NOMO-1 treated with DMSO at 0.1 percent for 48 hours (cell line): ENCODE measurements around the gene SETBP1.

ENCODE experiments used
- DNase-seq: peaks from one replicate; lab custom pipeline; 2025; ENCODE audit not compliant: unreplicated experiment; lab: John Stamatoyannopoulos, UW

The SETBP1 gene

DNA sequence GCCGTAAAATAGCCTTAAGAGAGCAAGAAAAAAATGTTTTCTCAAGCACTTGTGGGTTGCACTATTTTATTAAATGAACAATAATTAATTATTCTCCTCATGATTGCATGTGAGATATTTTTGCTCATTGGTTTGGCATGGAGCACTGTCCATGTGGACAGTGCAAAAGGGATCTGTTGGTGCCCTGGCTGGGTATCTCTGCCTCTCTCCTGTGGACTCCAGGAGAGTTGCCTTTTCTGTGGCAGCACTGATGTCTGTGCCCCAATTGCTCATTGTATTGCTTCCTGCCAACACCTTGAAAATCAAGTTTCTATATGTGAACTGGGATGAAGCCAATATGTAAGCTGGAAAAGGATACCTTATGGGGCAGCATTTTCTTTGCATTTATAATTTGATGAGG, 131.7 kb downstream of the SETBP1 start:
- DNase-seq, result no peak

DNA sequence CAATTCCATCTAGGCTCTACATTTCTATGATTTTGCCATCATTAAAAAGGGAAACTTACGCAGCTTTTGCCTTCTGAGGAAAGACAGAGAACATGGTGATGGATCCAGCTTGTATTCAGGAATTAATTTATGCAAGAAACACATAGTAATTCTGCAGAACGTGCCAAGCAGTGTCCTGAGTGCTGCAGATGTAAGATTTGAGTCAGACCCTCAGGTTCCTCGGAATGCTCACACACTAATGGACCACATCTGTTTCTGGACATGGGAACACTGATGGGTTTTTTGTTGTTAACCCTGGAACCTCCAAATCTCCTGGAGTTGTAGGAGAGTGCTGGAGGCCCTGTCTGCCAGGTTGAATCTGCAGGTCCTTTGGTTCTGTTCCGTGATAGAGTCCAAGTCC, 132.9 kb downstream of the SETBP1 start:
- DNase-seq, result no peak

DNA sequence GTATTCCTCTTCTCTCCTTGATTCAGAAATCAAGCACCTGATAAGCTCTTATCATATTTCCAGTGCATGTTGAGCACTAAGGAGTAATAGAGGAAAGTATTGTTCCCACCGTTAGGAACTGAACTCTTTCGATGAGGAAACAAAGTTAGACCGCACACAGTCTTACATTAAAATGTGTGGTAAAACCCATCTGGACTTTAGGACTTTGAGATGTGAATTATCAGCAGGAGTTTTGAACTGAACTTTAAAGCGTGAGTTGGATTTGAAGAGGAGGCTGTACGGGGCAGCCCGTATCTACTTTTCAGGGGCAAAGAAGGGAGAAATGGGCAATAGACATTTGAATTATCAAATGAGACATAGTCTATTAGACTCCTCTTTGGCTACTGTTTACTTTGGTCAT, 134.4 kb downstream of the SETBP1 start:
- no peak for DNase-seq

DNA sequence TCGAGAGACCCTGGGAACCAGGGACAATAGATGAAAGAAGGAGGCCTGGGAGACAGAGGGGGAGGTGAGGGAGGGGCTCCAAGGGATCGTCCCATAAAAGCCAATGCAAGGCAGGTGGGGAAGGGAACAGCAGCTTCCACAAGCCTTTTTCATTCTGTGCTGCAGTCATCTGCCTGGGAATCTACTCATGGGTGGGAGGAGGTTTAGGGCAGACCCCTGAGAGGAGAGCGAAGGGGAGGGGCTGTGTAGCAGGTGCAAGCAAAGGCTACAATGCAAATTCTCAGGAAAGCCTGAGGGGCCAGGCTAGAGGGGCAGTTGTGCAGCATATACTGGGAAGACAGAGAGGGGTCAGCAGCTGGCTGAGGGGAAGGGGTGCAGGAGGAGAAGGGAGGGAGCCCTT, 135.4 kb downstream of the SETBP1 start:
- DNase-seq, result no peak

DNA sequence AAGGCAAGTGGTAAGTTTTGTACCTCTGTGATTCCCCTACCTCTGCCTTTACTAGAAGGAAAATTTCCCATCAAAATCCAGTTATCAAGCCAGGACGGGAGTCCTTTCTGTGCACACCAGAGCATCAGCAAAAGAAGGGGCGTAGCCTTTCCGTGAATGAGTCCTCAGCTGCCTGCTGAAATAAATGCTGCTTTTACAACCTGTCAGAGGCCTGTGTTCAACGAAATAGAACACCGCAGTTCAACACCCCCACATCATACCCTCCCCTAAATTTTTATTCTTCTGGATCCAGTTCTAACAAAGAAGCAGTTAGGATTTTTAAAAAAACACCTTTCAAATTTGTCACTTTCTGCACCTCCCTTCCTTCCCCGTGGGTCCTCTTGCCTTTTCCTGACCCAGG, 135.8 kb downstream of the SETBP1 start:
- no peak for DNase-seq

DNA sequence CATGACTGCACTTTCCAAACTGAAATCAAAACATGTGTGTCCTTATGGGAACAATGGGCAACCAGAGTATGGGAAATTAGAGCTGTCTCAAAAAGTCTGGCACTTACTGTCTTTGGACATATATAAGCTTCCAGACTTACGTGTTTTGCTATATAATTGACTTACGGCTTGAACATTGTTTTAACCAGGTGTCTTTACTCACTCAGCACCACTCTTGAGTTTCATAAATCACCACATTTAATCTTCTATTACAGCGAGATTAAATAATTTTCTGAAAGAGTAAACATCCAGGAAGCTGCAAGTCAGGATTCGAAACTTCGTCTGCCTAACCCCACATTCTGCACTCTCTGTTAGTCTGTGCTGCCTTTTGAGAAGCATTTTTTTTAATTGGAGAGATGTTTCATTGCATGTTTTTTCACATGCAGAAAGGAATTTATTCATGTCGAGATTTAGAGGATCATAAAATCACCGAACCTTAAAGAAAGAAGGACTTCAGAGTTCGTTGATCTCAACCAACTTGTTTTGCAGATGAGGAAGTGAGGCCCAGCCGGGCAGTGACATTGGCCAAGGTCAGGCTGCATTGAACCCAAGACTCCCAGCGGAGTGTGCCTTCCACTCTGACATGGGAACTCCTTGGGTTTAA, 137.3 kb downstream of the SETBP1 start:
- DNase-seq, result no peak

DNA sequence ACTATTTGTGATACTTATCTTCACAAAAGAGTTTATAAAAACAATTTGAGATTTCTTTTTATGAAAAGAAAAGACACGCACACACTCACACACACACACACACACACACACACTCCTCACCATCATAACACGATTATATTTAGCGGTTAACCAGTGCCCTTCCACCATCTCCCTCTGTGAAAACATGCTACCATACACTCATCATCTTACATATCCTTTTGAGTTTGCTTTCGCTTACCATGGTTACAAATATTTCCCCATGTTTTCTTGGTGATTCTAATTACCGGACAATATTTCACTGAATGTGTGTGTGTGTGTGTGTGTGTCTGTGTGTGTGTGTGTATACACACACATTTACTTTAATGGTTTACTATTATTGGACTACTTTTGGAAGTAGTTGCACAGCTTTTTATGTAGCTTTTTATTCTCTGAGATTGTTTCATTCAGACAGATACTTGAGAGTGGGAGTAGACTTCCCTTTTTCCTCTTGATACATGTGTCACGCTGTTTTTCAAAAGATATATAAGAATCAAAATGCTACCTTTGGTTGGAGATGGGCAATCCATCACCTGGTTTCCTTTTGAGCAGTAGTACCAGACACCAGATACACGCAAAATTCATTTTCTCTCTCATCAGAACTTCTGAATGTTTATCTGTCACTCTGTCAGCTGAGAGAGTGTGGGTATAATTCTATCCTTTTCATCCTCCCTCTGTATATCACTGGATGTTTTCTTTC, 138.1 kb downstream of the SETBP1 start:
- DNase-seq, result no peak

DNA sequence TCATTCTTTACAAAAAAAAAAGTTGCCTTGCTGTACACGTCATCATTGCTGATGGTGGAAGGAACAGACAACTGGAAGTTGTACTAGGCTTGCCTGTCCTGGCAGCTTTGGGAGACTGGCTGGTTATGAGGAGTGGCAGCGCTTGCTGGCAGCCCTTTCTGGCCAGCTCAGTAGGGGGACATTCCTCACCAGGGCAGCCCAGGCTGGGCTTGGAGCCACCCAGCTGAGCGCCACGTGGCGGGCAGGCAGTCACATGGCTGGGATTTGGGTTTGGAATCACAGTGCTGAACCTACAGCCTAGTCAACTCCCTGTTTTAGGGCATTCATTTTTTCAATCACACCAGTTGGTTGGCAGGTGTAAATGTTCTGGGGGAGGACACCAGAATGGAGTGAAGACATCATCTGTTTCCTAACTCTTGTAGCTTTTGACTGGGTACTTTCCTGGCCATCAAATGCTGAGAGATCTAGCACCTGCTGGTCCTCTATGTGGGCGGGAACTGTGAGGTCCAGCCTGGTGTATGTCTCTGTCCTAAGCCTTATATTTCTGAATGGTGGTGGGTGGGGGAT, 139.3 kb downstream of the SETBP1 start:
- DNase-seq, result no peak

DNA sequence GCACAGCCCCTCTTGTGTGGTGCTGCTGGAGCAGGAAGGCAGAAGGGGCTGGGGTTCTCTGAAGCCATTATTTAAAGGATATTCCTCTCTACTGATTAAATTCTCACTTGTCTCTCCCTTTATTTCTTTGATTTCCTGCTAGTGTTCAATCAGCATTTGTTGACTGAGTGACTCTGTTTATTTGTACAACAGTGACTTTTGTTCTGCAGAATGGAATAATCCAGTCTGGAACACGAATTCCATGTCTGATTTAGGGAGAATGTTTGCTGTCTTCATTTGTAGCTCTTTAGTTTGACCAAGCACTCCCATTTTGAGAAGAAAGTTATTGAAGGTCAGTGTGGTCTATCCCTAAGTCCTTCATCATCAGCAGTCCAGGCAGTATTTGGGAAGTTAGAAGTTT, 141.2 kb downstream of the SETBP1 start:
- no peak for DNase-seq

DNA sequence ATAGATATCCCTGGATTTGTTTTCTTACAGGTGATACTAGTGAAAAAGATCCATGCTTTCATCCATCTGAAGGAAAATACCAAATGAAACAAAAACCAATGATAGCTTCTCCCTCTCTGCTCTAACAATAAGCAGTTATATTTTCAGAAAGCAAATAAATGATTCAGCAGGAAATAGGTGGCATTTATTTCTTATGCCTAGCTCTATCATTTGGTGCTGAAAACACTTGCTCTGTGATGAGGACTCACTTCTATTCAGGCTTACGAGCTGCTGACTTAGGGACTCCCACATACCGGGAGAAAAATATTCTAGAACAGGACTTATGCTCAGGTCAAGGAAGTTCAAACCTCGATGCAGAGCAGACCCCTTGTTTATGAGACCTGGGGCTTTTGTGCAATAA, 142.6 kb downstream of the SETBP1 start:
- DNase-seq, result no peak

DNA sequence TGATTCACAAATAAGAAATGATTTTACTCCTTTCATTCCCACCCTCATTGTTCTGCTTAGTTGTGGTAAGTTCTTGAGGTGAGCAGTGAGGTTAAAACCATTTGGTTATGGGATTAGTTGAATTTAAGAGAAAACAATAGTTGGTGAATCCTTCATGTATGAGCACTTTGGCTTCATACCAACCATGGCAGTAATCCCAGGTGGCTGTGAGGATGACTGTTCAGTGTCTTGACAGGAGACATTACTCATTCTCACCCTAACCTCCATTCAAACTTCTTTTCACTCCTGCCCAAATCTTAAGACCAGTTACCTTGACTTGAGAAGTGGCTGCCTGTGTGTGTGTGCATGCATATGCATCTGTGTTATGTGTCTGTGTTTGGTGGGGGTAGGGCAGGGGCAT, 143.1 kb downstream of the SETBP1 start:
- no peak for DNase-seq

DNA sequence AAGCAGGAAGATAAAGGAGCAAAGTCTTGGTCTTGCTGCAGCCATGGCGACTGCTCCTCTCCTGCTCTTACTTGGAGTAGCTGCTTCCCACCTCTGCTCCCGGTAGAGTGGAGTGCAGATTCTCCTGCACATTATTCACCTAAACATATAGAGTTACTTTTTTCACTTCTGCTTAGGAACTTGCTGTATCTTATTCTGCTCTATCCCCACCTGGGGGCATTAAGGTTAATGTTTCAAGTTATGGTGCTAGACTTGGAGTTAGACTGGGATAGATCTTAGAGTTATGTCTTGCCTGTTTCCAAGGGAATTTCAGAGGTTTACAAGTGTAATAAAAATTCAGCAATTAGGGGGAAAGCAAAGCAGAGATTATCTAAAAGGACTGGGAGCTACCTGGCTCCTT, 144.2 kb downstream of the SETBP1 start:
- DNase-seq, result no peak

DNA sequence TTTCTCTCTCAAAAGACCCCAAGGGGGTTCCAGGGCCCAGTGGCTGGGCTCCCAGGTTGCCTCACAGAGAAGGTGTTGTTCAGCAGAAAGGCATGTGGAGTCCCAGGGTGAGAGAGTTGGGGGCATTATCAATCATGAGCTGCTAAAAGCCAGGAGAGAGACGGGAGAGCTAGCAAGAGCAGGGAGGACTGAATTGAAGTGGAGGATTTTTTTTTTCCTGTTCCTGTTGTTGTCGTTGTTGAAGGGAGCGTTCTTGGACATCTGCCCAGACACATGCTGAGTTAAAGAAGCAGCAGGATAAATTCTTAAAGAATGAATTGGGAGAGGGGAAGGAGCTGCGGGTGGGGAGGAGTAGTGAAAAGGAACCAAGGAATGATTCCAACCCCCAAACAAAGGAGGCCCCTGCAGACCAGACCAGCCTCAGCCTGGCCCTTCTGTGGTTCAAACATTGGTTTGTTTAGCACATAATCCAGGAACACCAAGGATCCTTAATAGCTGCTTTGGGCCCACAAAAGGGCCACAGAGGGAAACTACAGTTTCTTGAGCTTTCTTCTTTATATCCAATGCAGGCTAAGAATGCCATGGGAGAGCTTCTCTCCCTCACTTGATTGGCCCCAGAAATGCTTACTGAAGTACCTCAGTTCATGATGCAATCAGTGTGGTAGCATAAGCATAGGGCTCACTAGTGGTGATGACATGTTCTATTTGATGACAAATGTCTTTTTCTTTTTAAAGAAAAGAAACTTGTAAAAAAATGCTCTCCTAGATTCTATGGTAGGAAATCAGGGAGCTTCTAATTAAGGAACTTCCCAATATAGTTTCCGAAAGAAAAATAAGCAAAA, 146.0 kb downstream of the SETBP1 start:
- DNase-seq, result no peak

DNA sequence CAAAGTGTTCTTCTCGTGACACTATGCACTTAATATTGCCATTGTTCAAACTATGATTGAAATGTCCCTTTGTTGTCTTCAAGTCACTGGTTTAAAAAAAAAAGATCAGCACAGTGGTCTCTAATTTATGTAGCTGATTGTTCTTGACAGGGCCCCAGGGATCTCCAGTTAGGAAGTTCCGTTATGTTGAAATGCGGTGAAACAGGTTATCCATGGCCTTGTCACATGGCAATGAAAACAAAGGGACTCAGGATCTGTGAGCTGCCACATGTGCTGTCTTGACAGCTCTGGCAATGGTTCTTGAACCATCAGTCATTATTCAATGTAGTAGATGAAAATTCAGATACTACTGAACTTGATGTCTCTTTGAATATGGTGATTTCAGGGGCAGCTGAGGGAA, 147.4 kb downstream of the SETBP1 start:
- no peak for DNase-seq

DNA sequence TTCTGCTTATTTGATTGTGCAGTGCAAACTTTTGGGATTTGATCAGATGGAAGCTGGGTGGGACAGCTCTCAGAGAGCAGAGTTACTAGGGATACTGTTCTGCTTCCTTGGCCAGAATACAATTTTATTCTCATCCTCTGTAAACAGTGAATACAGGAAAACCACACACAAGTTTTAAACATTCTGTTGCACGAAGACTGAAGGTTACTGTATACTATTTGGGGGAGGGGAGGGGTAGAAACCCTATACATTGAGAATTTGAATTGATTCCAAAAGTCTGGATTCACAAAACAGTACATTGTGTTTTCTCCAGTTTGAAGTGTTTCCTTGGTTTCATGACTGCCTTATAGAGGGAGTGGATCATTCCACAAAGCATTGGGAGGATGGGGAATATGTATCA, 149.9 kb downstream of the SETBP1 start:
- no peak for DNase-seq

DNA sequence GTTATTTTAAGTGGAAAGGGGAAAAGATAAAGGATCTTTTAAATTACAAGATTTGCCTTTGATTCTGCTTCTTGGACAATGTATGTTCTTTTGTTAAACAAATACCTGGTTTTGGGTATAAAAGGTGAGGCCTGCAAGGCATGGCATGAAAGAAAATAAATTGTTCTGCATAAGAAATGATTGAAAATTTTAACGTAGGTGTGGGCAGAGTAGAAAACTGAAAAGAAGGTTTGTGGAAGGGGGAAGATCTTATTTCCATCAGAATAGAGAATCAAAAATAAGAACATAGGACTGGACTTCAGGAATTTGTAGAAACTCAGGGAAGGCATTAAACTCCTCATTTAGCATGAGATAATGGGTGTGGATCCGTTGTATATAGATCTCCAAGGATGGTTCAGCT, 153.1 kb downstream of the SETBP1 start:
- no peak for DNase-seq

DNA sequence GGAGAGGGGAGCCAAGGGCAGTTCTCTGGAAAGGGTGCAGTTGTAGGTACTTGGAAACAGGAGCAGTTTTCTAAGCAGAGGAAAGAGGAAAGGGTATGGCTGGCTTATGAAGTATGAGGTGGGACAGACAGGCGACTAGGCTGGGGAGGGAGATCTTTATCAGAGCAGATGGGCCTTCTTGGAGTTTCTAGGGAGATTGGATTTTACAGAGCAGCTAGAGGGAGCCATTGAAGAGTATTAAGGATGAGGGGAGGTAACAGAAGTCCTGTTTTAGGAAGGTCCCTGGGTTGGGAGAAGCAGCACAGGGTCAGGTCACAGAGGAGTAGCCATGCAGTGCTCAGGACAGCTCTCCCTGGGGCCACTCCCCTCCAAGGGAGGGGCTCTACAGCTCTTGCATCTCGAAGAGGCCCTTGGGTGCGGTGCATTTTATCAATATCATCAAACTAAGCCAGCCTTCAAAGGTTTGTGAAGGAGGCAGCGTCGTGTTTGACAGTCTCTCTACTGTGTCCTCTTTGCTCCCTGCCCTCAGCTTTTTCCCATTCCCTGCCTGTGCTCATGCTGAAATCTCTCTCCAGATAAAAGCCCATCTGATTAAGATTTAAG, 154.3 kb downstream of the SETBP1 start:
- no peak for DNase-seq

DNA sequence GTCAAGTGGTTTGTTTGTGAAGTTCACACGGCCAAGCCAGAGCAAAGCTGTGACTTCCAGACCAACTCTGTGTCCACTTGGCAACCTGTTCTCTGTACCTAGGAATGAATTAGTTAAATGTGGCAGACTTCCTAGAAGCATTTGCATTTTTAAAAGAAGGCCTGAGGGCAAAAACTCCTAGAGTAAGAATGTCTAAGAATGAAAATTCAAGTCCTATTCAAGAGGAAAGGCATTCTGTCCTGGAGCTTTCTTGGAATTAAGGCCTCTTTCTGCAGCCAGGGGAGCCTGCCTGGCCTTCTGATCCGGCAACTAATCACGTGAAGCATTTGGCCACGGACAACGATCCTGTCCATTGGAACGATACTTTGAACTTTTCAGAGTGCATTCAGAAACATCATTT, 155.0 kb downstream of the SETBP1 start:
- DNase-seq, result no peak

DNA sequence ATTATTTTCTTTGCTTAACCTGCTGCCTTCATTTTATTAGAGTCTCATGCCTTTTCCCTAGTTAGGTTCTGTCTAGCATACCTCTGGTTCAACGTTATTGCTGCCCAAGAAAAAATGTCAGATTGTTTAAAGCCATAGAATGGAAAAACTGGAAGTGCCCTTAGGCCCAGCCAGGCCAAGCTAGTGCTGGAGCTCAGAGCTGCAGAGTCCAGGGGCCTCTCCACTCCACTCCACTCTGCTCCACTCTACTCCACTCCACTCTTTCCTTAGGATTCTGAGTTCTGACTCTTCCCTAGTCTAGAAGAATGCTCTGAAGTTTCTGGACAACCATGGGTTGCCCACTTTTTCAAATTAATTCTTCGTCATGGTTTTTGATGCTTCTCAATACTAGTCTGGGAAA, 155.6 kb downstream of the SETBP1 start:
- DNase-seq, result no peak

DNA sequence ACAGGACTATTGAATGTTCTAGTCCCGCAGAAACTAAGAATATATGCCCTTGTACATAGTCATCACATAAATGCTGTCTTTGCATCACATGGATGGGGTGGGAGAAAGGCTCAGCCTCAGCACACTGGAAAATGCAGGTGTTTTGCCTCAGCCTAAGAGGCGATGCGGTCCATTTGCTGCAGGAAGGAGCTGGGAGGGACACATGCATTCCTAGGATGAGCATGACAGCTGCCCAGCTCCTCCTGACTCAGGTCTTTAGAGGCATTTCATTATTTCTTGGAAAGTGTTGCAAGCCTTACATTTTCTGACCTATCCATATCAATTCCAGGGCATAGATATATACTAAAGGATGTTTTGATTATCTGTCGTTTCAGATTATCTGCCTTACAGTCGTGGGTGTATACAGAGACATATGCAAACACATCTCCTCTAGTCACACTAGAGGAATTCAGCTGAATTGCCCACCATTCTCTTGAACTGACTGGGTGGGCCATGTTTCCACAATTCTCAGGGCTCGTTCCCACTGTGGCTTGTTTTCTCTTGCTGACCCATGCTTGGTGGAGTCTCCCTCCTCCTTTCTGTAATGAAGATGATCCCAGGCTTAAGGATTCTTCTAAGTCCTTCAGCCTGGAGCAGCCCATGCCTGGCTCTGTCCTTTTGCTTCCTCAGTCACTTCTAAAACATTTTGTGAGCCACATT, 156.9 kb downstream of the SETBP1 start:
- DNase-seq, result no peak
